HFFc6 (cell line): ENCODE results near the gene ZNF385D. TPM values are rescaled to one million over a fixed set of nuclear protein-coding genes. Genes with fewer than 3 reads are reported as not detected.

Source experiments
- DNase-seq: peaks from one replicate; pipeline ENCODE4 v3.0.0-alpha.2; 2018
- H3K27ac Mint-ChIP-seq: 2 replicates; pipeline ENCODE4 v1.8.0; 2020; ENCODE audit warnings: mild to moderate bottlenecking, mixed read lengths
- H3K27me3 Mint-ChIP-seq: 2 replicates; pipeline ENCODE4 v1.8.0; 2021; ENCODE audit warnings: mild to moderate bottlenecking, moderate library complexity, mixed read lengths; ENCODE audit not compliant: insufficient read depth
- H3K36me3 Mint-ChIP-seq: 2 replicates; pipeline ENCODE4 v1.8.0; 2021; ENCODE audit warnings: low read depth, mixed read lengths
- H3K4me1 Mint-ChIP-seq: 2 replicates; pipeline ENCODE4 v1.8.0; 2020; ENCODE audit warnings: low read depth, mixed read lengths
- H3K4me3 Mint-ChIP-seq: 2 replicates; pipeline ENCODE4 v1.8.0; 2020; ENCODE audit warnings: mild to moderate bottlenecking, moderate library complexity, mixed read lengths
- H3K9me3 Mint-ChIP-seq: 2 replicates; pipeline ENCODE4 v1.8.0; 2020; ENCODE audit warnings: mild to moderate bottlenecking, mixed read lengths
- total RNA-seq, 6 experiments: library from RNA; stranded (reverse); fragmentation: NEBNext Ultra II Directional; extraction: Animal tissue kit (Norgen Biotek cat#: 25700); gene quantifications; 2 replicates in 1 of 6; 3 replicates in 5 of 6; pipeline ENCODE4 v1.2.3, GENCODE V29; 2021
- TF ChIP-seq, protein P1 (sequence below): fragments of 200-600 bp; sonication (generic); IDR thresholded peaks from 2 replicates; pipeline ENCODE4 v1.5.0; 2021; ENCODE audit warnings: antibody characterized with exemption, mild to moderate bottlenecking

Gene ZNF385D
- total RNA-seq, 6 experiments from 2014 or later = 3.0 to 4.8 (median 4.1) TPM

GRCh38 chr3:21643752-21644151 is 107.3 kb downstream of the ZNF385D start:
- Mint-ChIP-seq H3K4me3 (no peak overlapping the region), H3K36me3 (no peaks in the 10 kb centered on the region), H3K27ac (no peak overlapping the region), H3K9me3 (no peaks in the 10 kb centered on the region), H3K4me1 (peaks cover 23% of the 10 kb centered on the region), H3K27me3 (no peaks in the 10 kb centered on the region)
- TF ChIP-seq, protein P1, sequence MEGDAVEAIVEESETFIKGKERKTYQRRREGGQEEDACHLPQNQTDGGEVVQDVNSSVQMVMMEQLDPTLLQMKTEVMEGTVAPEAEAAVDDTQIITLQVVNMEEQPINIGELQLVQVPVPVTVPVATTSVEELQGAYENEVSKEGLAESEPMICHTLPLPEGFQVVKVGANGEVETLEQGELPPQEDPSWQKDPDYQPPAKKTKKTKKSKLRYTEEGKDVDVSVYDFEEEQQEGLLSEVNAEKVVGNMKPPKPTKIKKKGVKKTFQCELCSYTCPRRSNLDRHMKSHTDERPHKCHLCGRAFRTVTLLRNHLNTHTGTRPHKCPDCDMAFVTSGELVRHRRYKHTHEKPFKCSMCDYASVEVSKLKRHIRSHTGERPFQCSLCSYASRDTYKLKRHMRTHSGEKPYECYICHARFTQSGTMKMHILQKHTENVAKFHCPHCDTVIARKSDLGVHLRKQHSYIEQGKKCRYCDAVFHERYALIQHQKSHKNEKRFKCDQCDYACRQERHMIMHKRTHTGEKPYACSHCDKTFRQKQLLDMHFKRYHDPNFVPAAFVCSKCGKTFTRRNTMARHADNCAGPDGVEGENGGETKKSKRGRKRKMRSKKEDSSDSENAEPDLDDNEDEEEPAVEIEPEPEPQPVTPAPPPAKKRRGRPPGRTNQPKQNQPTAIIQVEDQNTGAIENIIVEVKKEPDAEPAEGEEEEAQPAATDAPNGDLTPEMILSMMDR = no peak
- DNase-seq = no peak

DNA sequence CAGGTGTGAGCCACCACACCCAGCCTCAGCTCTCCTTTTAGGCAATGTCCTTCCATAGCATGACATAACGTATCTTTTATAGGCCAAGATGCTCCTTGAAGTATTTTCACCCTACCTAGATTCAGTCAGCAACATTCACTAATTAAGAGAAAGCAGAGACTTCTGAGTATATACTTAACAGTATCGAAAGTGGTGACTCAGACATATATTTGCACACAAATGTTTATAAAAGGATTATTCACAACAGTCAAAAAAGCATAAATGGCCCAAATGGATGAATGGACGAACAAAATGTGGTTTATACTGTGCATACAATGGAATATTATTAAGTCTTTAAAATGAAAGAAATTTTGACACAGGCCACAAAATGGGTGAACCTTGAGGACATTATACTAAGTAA is 108.6 kb downstream of the ZNF385D start:
- Mint-ChIP-seq H3K27me3 (no peaks in the 10 kb centered on the region), H3K9me3 (no peaks in the 10 kb centered on the region), H3K4me3 (no peak overlapping the region), H3K27ac (no peak overlapping the region), H3K4me1 (peaks cover 23% of the 10 kb centered on the region), H3K36me3 (no peaks in the 10 kb centered on the region)
- TF ChIP-seq, protein P1 = no peak
- DNase-seq = no peak

GRCh38 chr3:21641959-21642358 is 109.1 kb downstream of the ZNF385D start:
- Mint-ChIP-seq H3K27ac (no peak overlapping the region), H3K27me3 (no peaks in the 10 kb centered on the region), H3K9me3 (no peaks in the 10 kb centered on the region), H3K36me3 (no peaks in the 10 kb centered on the region), H3K4me1 (peaks cover 23% of the 10 kb centered on the region), H3K4me3 (no peak overlapping the region)
- TF ChIP-seq, protein P1 = no peak
- DNase-seq = no peak

GRCh38 chr3:21638488-21638887 is 112.5 kb downstream of the ZNF385D start:
- no peak for DNase-seq
- Mint-ChIP-seq H3K4me1 (peaks cover 7% of the 10 kb centered on the region; the same call in 1 of the 2 replicates), H3K4me3 (no peak overlapping the region), H3K27ac (no peak overlapping the region), H3K36me3 (no peaks in the 10 kb centered on the region), H3K27me3 (no peaks in the 10 kb centered on the region), H3K9me3 (no peaks in the 10 kb centered on the region)
- TF ChIP-seq, protein P1 = no peak

DNA sequence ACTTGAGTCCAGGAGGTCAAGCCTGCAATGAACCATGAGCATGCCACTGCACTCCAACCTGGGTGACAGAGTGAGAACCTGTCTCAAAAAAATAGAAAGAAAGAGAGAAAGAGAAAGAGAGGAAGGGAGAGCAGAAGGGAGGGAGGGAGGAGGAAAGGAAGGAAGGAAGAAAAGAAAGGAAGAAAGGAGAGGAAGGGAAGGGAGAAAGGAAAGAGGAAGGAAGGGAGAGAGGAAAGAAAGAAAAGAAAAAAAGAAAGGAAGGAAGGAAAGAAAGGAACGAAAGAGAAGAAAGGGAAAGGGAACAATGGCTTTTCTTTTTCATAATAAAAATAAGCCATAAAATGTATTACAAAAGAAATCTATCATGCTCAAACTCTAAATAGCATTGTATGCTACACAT is 116.9 kb downstream of the ZNF385D start:
- no peak for DNase-seq
- H3K27me3 Mint-ChIP-seq = no peaks in the 10 kb centered on the region
- no peak overlapping the region for H3K27ac Mint-ChIP-seq
- no peaks in the 10 kb centered on the region for H3K36me3 Mint-ChIP-seq
- no peak overlapping the region for H3K4me3 Mint-ChIP-seq
- TF ChIP-seq, protein P1 = no peak
- H3K4me1 Mint-ChIP-seq = no peaks in the 10 kb centered on the region
- no peaks in the 10 kb centered on the region for H3K9me3 Mint-ChIP-seq

DNA sequence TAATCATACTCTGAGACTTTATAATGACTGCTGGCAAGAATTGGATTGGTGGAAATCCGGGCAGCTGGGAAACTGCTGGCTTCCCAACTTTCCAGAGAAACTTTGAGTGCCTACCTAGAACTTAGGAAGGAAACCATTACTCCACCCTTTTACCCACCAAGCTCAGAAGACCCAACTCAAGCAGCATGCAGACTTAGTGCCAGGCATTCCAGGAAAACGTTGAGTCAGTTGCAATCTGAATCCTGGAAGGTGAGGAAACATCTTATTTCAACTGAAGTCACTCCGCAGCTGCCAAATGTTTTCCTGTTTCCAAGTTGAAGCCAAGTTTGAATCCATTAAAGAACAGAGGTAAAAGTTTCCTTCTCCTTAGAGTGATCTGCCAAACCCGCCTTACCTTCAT is 126.5 kb downstream of the ZNF385D start:
- Mint-ChIP-seq H3K9me3 (no peaks in the 10 kb centered on the region), H3K27ac (no peak overlapping the region), H3K4me1 (peaks cover 25% of the 10 kb centered on the region), H3K4me3 (no peak overlapping the region), H3K36me3 (no peaks in the 10 kb centered on the region), H3K27me3 (no peaks in the 10 kb centered on the region)
- TF ChIP-seq, protein P1 = no peak
- no peak for DNase-seq
